T-helper 1 cell treated with Interleukin-12 subunit alpha and Interleukin-12 subunit beta and Interleukin-4 antibody, amounts not matched to agents 30 ng/mL and 1 ng/mL, for 36 hours (primary cell): ENCODE measurements around the gene SMAD4. TPM values are rescaled to one million over a fixed set of nuclear protein-coding genes. Genes with fewer than 3 reads are reported as not detected.
"Not testable (repeated sequence)": the region's sequence is repeated elsewhere in the genome, so short reads cannot be mapped to it uniquely, and the experiment has no call there.

Experiments used
- intact Hi-C: fragments of 100-400 bp; cut with micrococcal nuclease; formaldehyde crosslinking; loops from one replicate; pipeline ENCODE4 v1.15.1; 2024
- total RNA-seq: library from RNA; stranded (reverse); gene quantifications from 2 replicates; pipeline ENCODE4 v1.2.3, GENCODE V29; 2022

Gene SMAD4
- total RNA-seq, 1 donor from 2014 or later: 90.7 TPM

DNA sequence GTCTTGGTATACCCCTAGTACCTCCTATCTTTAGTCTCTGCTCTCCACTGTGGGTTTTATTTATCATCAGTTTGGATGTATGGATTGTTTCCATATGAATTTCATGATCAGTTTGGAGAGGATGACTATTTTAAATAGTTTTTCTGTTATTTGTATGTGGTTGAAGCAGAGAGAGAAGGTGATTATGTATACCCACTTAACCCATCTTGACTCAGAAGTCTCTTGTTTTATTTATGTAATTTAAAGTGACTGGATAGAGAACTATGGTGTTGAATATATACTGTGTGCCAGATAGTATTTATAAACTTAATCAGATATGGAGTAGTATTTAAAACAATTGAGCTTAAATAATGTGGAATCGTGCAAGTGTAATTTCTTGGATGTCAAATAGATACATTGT lies 39.9 kb downstream of the SMAD4 start:
- intact Hi-C loops: no loop called here

- intact Hi-C loops: no loop called here
Observed at GRCh38 chr18:51070545-51070944, 40.5 kb downstream of the SMAD4 start.

GRCh38 chr18:51072586-51073313 lies 42.7 kb downstream of the SMAD4 start:
- intact Hi-C loops: no loop called here

DNA sequence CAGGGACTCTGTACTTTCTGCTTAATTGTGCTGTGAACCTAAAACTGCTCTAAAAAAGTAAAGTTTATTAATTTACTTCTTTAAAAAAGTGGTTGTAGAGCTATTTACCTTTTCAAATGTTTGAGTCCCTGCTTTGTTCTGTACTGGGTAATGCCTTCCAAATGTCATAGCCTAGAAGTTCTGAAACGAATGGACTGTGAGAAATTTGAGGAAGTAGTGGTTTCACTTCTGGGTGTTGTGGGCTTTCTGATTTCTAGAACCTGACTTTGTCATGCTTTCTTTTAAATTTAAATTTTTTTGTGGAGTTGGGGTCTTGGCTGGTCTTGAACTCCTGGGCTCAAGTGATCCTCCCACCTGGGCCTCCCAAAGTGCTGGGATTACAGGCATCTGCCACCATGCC lies 44.6 kb downstream of the SMAD4 start:
- intact Hi-C loops: no loop called here

GRCh38 chr18:51076503-51076902 lies 46.5 kb downstream of the SMAD4 start:
- intact Hi-C loops: no loop called here

DNA sequence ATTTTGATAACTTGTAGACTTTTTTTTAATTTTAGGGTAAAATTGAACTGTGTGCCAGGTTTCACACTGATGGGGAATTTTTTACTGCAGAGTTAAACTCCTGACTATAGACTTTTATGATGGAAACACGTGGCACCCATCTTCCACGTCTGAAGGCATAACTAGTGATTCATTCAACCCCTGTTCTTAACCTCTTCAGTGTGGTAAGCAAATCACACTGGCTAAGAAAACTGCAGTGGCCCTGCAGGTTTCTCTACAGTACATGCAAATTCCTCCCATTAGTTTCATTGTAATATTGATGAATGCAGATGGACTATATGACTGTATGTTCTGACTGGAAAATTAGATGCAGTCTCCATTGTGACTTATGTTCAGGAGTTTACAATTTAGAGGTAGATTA lies 47.2 kb downstream of the SMAD4 start:
- intact Hi-C loops: no loop called here

DNA sequence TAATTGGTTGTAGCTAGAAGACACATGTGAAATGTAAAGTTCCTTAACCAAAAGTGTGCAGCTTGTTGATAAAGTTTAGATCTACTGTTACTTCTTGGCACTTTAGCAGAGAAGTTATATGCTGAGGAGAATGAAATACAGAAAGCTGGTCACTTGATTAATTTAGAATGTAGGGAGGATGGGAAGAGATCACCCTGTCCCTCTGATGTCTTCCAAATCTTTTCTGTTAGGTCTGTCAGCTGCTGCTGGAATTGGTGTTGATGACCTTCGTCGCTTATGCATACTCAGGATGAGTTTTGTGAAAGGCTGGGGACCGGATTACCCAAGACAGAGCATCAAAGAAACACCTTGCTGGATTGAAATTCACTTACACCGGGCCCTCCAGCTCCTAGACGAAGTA lies 48.0 kb downstream of the SMAD4 start:
- intact Hi-C loops: no loop called here

- intact Hi-C loops: no loop called here
Observed at GRCh38 chr18:51082571-51083267, 52.7 kb downstream of the SMAD4 start.

GRCh38 chr18:51083398-51083797 lies 53.4 kb downstream of the SMAD4 start:
- intact Hi-C loops: no loop called here

DNA sequence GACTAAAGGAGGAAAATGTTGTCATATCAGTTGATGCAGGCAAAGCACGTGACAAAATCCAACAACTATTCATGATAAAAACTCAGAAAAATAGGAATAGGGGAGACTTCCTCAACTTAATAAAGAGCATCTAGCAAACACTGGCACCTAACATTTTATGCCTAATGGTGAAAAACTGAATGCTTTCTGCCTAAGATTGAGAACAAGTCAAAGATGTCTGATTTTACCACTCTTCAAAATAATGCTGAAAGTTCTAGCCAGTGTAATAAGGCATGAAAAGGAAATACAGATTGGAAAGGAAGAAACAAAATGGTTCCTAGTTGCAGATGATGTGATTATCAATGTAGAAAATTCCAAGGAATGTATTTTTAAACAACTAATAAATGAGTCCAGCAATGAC lies 58.4 kb downstream of the SMAD4 start:
- intact Hi-C loops: no loop called here

GRCh38 chr18:51089691-51090090 lies 59.7 kb downstream of the SMAD4 start:
- intact Hi-C loops: no loop called here

- intact Hi-C loops: no loop called here
Observed at GRCh38 chr18:51091270-51091669, 61.3 kb downstream of the SMAD4 start.

- intact Hi-C loops: no loop called here
Observed at GRCh38 chr18:51092117-51092516, 62.1 kb downstream of the SMAD4 start.

DNA sequence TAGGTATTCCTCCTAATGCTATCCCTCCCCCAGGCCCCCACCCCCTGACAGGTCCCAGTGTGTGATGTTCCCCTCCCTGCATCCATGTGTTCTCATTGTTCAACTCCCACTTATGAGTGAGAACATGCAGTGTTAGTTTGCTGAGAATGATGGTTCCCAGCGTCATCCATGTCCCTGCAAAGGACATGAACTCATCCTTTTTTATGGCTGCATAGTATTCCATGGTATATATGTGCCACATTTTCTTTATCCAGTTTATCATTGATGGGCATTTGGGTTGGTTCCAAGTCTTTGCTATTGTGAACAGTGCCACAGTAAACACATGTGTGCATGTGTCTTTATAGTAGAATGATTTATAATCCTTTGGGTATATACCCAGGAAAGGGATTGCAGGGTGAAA lies 63.0 kb downstream of the SMAD4 start:
- intact Hi-C loops: not testable (repeated sequence)

DNA sequence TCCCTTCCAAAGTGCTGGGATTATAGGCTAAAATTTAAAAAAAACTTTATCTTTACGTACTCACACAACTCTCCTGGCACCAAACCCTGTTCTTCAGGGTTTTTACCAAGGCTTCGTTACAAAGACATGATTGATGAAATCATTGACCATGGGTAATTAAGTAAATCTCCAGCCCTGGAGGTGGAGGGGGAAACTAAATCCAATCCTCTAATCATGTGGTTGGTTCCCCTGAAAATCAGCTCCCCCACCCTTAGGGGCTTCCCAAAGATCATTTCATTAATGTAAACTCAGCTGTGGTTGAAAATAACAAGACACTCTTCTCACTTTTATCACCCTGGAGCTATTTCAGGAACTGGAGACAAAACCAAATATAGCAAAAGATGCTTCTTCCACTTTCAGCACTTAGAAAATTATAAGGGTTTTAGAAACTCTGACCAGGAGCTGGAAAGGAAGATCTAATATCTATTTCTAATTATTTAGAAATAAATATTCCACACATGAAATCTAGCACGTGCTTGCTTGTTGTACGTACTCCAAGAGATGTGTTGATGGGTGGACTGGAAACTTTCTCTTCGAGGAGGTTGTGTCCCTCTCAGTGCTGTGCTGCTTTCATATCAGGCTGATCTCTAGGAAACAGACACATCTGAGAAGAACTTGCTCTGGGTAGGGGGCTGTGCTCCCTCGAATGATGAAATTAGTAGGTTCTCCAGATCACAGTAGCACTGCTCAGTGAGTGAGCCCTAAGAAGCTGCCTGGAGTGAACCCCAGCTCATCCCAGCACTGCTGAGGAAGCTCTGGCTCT lies 67.2 kb downstream of the SMAD4 start:
- intact Hi-C loops: no loop called here

DNA sequence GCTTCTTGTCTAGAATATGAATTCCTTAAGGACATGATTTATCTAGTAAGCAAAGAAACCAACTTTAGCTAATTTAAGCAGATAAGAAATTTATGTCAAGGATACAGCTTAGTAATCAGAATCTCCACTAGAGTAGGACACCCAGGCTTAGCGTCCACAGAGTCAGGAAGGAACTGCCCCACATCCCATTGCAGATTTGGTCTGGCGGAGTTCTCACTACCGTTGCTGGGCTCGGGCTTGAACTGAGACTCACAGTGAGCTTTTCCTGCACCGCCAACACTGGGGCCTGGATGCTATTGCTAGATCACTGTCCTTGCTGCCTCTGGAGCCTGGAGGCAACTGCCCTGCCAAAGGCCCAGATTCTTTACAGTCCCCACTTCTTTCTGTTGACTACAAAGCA lies 68.1 kb downstream of the SMAD4 start:
- intact Hi-C loops: no loop called here

DNA sequence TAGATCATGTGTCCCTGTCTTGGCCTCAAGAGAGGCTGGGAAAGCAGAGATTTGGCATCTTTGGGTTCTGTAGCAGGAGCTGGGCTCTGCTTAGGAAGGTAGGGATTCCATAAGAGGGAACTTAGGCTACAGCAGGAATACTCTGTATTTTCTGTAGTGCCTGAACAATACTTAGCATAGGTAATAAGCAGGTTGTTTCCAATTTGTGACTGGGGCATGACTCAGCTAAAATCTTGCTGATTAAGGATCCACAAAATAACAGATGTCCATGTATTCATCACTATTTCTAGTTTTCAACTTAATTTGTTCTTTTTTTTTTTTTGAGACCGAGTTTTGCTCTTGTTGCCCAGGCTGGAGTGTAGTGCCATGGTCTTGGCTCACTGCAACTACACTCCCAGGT lies 68.5 kb downstream of the SMAD4 start:
- intact Hi-C loops: no loop called here

GRCh38 chr18:51100385-51101120 lies 70.5 kb downstream of the SMAD4 start:
- intact Hi-C loops: no loop called here

GRCh38 chr18:51107082-51107481 lies 77.1 kb downstream of the SMAD4 start:
- intact Hi-C loops: loop anchor here (2.0 kb wide), 1 partner anchor 286 kb away; the partner anchor contains the start of gene MRO

GRCh38 chr18:51107598-51108305 lies 77.7 kb downstream of the SMAD4 start:
- intact Hi-C loops: loop anchor here (2.0 kb wide), 1 partner anchor 287 kb away; the partner anchor contains the start of gene MRO

DNA sequence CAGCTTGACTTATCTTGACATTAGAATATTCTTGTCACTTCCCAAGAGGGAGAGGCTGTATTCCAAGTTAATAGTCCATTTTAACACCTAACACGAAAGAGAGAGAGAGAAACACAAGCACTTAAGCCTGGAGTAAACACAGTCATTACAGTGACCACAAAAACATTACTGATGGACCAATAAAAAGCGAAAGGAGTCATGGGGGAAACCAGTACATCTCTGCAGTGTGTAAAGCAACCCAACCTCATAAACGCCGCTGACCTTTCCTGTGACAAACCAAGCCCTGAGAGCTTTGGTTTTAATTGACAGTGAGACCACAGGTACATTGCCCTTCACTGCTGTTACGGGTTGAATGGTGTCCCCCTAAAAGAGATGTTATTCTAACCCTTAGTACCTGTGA lies 78.3 kb downstream of the SMAD4 start:
- intact Hi-C loops: no loop called here
